LNCAP (cell line): ENCODE data around the gene BYSL.

Source experiments
- TF ChIP-seq, protein P1 (sequence below): fragments of 450-650 bp; IDR thresholded peaks from 2 replicates; pipeline ENCODE4 v1.5.1; 2017; ENCODE audit warnings: mild to moderate bottlenecking

The BYSL gene

DNA sequence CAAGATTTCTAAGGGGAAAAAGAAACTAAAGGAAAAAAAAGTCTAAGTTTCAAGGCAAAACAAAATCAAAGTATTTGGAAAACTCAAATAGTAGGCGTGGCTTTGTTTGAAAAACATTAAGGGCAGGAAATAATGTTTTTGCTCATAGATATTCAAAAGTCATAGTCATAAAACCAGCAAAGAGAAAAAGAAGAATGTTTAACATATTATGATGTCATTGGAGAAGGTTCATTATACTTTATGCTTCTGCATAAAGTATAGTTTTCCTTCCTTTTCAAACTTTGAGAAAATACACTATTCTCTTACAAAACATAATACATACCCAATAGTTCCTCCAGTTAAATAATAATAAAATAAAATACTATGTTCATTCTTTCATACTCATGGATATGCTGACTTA lies 39.8 kb upstream of the BYSL start:
- TF ChIP-seq, protein P1, sequence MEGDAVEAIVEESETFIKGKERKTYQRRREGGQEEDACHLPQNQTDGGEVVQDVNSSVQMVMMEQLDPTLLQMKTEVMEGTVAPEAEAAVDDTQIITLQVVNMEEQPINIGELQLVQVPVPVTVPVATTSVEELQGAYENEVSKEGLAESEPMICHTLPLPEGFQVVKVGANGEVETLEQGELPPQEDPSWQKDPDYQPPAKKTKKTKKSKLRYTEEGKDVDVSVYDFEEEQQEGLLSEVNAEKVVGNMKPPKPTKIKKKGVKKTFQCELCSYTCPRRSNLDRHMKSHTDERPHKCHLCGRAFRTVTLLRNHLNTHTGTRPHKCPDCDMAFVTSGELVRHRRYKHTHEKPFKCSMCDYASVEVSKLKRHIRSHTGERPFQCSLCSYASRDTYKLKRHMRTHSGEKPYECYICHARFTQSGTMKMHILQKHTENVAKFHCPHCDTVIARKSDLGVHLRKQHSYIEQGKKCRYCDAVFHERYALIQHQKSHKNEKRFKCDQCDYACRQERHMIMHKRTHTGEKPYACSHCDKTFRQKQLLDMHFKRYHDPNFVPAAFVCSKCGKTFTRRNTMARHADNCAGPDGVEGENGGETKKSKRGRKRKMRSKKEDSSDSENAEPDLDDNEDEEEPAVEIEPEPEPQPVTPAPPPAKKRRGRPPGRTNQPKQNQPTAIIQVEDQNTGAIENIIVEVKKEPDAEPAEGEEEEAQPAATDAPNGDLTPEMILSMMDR: no peak

DNA sequence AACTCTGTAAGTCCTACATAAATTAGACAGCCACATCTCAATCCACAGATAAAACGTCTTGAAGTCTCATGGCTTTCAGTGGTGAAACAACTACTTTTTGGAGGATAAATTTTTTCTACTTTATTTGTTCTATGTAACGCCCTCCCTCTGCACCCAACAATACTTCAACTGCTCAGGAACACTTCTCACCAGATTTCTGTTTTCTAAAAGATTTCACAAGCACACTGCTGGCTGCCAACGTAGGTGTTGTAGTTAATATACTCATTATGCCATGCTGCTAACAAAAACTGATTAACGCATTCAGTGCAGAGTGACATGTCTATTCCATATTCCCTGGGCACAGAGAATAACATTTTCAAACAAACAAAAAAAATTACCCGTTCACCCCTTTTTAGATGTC lies 36.3 kb upstream of the BYSL start:
- TF ChIP-seq, protein P1: no peak

DNA sequence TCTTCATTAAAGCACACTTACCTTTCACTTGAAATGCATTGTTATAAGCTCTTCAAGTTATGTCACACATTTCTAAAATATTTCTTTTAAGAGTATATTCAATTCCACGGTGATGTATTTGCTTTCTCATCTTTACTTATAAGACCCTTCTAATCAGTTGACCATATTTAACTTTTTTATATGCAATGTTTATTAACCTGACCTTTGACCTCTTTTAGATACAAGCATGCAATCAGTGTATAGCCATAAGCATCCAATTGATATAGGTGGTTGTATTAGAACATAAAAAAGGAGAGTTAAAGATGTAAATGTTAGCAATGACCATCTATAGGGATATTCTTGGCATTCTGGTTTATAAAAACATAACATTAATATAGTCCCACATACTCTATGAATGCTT lies 35.4 kb upstream of the BYSL start:
- TF ChIP-seq, protein P1: no peak

DNA sequence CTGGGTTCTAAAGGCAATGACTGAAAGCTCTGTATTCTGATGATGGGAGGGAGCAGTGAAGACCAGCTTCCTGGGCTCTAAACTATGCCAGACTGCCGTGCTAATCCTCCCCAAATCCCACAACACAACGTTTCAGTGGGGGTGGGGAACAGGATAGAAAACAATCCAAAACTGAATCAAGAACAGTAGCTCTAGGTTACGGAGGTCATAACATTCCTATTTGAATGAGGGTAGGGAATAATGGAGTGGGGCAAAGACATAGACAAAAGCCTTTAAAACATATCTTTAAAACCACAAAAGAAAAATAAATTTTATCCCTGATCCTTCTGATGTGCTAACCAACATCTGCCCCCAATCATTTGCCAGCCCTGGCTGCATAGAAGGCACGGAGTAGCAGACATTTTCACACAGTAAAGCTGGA lies 34.0 kb upstream of the BYSL start:
- TF ChIP-seq, protein P1: no peak

DNA sequence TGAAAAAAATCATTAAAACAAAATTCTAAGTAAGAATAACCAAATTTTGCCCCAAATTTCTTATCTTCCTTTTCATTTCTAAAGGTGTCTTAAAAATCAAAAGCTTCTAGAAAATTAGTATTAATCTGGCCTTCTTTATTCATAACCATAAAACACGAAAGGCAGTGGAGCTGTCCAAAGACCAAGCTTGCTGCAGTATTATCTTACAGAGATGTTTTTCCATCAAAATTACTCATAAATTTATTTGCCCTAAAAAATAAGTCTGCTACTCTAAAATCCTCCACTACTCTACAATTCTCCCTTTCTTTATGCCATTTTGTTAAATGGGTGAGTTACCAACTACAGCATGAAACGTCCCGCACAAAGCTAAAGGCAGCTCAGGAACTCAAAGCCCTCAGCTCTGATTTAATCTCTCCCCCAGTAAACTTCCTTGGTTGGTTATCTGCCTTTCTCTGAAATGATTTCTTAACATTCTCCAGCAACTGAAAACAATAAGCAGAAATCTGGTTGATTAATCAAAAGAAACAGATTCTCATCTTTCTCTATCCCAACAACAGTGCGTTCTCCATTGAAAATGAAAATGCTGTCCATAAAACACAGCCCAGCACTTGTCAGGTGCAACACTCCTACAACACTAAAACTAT lies 28.3 kb upstream of the BYSL start:
- TF ChIP-seq, protein P1: no peak

DNA sequence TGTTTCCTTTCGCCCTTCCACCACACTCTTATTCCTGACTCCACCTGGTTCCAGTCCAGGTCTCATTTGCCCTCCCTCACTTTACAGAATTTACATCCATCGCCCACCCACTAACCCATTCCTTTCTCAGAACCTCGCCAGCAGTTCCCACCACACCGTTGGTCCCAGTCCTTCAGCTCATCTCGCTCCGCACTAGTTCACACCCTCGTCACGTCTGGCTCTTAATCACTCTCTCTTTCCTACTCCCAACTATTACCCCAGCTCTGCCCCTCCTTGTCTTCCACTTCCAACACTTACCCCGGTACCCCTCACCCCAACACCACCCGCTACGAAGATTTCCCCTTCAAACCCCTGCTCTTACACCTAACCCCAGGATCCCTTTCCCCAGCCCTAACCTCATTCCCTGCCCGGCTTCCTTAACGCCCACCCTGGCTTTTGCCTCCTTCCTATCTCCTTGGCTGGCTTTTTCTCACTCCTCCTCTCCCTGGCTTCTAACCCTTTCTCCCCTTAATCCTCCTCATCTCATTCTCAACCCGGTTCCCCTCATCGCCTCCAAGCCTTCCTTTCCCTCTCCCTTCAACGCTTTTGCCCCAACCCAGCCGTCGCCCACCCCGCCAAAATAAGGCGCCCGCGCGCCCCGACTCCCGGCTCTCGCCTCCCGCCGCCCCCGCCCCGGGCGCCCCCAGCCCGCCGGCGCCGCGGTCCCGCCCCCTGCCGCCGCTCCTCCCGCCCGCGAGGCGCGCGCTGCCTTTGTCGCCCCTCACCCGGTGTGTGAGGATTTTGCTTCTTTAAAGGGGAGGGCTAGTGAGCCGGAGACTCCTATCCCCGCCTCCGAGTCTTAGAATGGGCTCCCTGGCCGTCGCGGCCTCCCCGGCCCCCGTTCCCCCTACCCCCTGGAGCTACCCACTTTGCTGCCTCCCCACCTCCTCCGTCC lies 26.7 kb upstream of the BYSL start:
- TF ChIP-seq, protein P1: no peak

DNA sequence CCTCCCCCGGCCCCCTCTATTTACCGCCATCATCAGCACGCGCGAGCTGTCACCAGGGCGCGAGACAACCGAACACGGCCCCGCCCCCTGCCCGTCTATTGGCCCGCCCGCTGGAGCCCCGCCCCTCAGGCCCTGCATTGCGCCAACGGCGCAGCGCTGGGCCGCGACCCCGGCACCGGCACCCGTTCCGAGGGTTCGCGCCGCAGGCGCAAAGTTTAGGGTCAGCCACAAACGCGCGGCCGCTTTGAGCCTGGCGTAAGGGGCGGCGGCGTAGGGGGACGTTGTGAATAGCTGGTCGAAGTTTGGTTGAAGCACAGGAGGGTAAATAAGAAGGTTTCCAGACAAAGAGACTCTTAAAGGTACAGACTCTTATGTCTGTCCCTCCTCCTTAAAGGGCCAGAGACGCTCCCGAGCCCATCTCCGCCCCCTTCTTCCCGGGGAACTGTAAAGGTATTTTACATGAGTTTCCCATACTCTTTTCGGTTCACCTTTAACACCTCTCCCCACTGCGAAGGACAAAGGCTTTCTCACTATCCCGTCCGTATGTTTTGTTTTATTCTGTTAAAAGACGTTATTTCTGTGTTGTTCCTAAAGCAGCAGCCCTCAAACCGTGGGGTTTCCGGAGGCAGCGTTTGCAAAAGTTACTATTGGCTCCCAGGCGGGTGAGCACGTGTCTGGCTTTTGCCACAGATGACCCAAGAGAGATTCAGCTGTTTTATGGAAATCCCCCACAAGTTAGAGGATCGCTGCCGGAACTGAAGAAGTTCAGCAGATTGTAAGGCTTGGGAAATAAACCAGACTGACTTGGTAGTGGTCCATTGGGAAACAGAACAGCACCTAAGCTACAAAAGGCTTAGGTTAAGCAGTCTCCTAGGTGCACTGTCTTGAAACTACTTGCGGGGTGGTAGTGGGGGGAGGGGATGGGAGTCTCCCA lies 25.7 kb upstream of the BYSL start, which contains the start of gene USP49:
TSS of gene USP49 (minus strand) at position 76 of the 934 bp plus-strand sequence. CDS start 88,392 bp downstream, outside the sequence.
- TF ChIP-seq, protein P1: no peak
